GM21515 (cell line): ENCODE data around the gene SAMD11.

Experiments
- ATAC-seq: cut with Tn5 transposase; IDR thresholded peaks from one replicate; pipeline ENCODE4 v1.9.1; 2021; ENCODE audit not compliant: unreplicated experiment

SAMD11 gene

DNA sequence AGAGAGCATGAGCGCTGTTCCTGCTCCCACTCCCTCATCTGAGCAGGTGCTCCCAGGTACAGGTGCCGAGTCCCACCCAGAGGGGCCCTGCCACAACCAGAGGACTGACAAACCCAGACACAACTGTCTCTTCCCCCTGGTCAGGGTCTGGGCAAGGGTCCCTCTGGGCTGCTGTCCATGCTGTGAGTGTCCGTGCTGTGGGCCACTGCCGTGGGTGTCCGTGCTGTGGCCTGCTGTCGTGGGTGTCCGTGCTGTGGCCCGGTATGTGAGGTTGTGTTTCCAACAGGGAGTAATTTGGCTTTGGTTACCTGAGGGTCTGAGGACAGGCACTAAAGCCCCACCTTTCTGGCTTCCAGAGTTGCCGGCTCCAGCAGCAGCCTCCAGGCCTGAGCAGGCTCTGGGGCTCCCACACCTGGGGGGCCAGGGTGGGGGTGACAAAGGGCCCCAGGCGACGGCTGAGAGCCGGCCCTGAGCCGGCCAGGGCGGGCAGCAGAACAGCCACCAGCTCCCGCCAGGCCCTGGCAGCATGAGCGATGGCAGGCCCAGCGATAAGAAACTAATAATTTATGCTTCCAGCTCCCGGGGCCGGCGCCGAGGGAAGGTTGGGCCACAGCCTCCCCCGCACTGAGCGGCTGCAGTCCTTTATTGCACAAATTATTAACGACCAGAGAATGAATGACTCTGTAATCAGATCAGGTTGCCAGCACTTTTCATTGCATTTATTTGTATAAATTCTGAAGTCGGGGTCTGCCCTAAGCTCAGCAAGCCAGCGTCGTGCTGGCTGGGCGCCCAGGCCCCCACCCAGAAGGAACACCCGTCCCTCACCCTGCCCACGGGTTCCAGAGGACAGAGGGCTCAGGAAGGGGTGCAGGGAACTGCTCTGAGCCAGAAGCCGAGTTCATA is 7.3 kb upstream of the SAMD11 start:
- no peak for ATAC-seq

- ATAC-seq = no peak
These were observed 6.7 kb upstream of the SAMD11 start for GRCh38 chr1:917076-917459.

GRCh38 chr1:917466-918091 is 6.1 kb upstream of the SAMD11 start:
- no peak for ATAC-seq

- no peak for ATAC-seq
These were observed 5.4 kb upstream of the SAMD11 start for GRCh38 chr1:918353-918752.

- no peak for ATAC-seq
These were observed 4.9 kb upstream of the SAMD11 start for GRCh38 chr1:918843-919242.

GRCh38 chr1:919271-919872 is 4.4 kb upstream of the SAMD11 start:
- no peak for ATAC-seq

- ATAC-seq = no peak
These were observed 3.7 kb upstream of the SAMD11 start for GRCh38 chr1:920010-920409.

DNA sequence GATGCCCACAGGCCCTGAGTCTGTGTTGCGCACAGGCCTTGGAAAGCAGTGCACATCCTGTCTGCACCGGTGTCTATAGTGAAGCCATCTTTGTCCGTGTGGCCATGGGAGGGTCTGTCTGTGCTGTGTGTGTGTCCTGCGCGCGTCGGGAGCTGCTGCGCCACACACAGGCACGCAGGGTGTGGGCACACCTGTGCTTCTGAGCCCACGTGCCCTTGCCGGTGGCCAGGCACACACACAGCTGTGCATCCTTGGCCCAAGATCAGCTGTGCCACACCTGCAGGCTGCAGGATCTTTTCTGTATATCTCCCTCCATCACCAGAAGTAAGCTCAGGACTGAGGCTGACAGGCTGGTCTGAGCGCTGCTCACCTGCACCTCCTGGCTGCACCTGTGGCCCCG is 3.2 kb upstream of the SAMD11 start:
- ATAC-seq = no peak

- no peak for ATAC-seq
These were observed 2.5 kb upstream of the SAMD11 start for GRCh38 chr1:921011-921837.

DNA sequence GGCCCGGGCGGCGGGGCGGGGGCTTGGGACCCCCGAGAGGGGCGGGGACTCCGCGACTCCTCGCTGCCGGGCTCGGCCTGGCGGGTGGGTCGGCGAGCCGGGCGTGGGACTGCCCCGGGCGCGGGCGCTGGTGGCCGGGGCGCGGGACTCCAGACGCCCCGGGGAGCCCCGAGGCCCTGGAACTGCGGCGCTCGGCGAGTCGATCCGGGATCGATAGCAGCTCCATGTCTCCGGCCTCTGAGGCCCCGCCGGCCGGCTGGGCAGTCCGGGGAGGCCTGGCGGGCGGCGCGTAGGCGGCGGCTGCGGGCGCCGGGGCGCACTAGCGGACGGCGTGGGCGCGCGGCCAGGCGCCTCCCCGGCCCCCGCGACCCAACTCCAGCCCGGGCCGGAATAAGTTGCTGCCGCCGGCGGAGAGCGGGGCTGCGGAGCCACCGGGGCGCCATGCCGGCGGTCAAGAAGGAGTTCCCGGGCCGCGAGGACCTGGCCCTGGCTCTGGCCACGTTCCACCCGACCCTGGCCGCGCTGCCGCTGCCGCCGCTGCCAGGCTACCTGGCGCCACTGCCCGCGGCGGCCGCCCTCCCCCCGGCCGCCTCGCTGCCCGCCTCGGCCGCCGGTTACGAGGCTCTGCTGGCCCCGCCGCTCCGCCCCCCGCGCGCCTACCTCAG is 400 bp downstream of the SAMD11 start:
- no peak for ATAC-seq

DNA sequence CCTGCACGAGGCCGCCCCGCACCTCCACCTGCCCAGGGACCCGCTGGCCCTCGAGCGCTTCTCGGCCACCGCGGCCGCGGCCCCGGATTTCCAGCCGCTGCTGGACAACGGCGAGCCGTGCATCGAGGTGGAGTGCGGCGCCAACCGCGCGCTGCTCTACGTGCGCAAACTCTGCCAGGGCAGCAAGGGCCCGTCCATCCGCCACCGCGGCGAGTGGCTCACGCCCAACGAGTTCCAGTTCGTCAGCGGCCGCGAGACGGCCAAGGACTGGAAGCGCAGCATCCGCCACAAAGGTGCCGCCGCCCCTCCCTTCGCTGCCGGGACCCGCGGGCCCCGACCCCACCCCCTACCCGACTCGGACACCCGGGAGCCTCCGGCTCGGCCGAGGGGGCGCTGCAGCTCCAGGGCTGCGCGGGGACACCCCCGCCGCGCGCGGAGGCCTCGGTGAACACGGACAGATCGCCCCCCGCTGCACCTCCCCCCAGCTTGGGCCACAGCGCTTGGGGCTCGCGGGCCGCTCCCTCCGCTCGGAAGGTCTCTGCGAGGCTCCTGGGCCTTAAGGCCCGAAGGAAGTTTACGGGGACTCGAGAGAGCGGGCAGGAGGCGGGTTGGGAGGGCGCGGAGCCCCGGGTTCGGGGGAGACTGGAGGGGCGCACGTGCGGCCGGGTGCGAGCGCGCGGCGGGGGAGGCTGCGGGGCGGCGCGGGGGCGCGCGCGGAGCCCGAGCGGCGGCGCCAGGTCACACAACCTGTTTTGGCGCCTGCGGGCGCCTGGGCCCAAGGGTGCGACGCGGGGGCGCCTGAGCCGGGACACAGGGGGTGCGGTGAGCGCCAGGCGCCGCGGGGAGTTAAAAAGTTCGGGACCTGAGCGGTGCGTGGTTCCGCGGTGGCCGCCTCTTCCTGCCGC is 1.2 kb downstream of the SAMD11 start:
- ATAC-seq = no peak

- ATAC-seq = no peak
These were observed 2.1 kb downstream of the SAMD11 start for GRCh38 chr1:925561-926421.

DNA sequence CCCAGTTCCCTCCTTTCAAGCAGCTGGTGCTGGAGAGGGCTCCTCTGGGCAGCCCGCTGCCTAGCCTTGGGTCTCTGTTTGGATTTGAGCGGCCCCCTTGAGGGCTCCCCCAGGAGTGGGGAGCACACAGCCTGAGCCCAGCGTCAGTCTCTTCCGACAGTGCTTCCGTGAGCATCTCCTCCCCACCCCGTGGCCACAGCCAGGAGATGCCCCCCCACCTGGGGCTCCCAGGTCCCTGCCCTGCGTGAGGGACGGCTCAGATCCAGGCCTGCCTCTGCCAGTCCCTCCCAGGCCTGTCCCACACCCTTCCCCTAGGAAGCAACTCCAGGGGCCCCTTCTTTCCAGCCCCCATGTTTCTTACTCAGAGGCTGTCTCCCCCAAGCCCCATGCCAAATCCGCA is 3.5 kb downstream of the SAMD11 start:
- no peak for ATAC-seq

GRCh38 chr1:927748-928147 is 4.0 kb downstream of the SAMD11 start:
- ATAC-seq = no peak

DNA sequence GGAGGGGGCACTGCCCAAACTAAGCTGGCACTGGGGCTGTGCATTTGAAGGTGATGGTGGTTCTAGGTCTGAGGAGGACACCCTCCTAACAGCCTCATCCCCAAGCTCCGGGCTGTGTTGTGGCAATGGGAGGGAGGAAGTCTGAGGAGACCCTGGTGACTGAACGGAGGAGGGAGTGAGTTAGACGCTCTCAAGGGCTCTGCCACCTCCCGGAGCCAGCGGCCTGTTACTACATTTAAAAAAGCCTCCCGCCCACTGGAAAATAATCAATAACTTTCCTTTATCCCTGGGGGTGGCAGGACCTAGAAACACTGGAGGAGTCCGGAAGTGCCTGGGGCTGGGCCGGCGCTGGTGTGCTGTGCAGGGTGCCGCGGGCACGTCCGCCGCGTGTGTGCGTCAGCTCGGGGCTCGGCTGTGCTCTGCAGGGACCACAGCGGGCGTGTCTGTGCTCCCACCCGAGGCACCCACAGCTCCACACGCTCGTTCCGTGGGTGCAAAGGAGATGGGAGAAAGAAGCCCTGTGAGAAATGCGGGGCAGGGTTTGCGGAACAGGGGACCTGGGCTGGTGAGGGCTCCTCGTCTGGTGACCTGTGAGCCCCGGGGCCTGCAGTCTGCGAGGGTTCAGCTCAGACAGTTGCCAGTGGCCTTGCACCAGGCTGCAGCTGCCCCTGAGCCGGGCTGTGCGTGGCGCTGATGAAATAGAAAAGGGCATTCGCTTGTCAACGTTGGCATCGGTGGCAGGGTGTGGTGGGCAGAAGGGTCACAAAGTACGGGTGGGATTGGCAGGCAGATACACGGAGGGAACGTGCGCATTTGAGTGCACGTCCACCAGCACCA is 5.3 kb downstream of the SAMD11 start:
- no peak for ATAC-seq

DNA sequence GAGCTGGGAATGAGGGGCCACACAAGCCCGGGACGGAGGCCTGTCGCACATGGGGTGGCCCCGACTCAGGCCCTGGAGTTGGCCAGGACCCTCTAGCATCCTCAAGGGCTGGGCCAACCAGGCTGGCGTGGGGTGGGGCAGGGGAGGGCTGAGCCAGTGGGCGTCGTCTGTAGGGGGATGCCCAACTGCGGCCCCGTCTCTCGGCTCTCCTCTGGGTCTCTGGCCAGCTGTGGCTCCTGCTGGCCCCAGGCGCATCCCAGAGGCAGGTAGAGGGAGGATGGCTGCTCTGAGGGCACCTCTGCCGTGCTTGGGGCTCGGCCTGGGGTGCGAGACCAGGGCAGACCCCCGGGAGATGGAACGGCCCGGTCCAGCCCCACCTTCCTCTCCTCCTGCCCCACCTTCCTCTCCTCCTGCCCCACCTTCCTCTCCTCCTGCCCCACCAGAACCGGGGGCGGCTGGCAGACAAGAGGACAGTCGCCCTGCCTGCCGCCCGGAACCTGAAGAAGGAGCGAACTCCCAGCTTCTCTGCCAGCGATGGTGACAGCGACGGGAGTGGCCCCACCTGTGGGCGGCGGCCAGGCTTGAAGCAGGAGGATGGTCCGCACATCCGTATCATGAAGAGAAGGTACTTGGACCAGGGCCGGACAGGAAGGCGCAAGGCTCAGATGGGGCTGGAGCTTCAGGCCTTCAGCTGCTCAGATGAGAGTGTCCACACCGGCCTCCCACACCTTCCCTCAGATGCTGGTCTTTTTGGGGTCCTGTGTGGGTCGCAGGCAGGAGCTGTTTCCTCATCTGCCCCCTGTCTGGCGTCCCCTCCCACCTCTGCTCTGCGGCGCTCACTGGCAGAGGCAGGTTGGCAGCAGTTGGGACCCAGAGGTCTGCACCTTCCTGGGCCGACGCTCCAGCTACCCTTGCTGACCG is 6.2 kb downstream of the SAMD11 start:
- no peak for ATAC-seq

- no peak for ATAC-seq
These were observed 7.0 kb downstream of the SAMD11 start for GRCh38 chr1:930633-931138.
